ENCODE data around the gene SLC25A19.

Gene SLC25A19

GRCh38 chr17:75241502-75241901 is 47.7 kb downstream of the SLC25A19 start:
- DNase-seq (ENCODE audit: low read depth) = no peak

GRCh38 chr17:75241143-75241430 is 48.1 kb downstream of the SLC25A19 start:
- no peak for DNase-seq (ENCODE audit: low read depth)

- no peak for DNase-seq (ENCODE audit: low read depth)
Measured at GRCh38 chr17:75240394-75241142, 48.7 kb downstream of the SLC25A19 start.

- no peak for DNase-seq (ENCODE audit: low read depth)
Measured at GRCh38 chr17:75239778-75240393, 49.3 kb downstream of the SLC25A19 start.

GRCh38 chr17:75239214-75239613 is 50.0 kb downstream of the SLC25A19 start:
- DNase-seq (ENCODE audit: low read depth) = no peak

GRCh38 chr17:75238684-75239191 is 50.5 kb downstream of the SLC25A19 start:
- no peak for DNase-seq (ENCODE audit: low read depth)

- DNase-seq (ENCODE audit: low read depth) = no peak
Measured at GRCh38 chr17:75238020-75238580, 51.1 kb downstream of the SLC25A19 start.

- DNase-seq (ENCODE audit: low read depth) = no peak
Measured at GRCh38 chr17:75237100-75238014, 51.9 kb downstream of the SLC25A19 start.

GRCh38 chr17:75232786-75233185 is 56.4 kb downstream of the SLC25A19 start:
- no peak for DNase-seq (ENCODE audit: low read depth)

GRCh38 chr17:75231741-75232464 is 57.3 kb downstream of the SLC25A19 start:
- DNase-seq (ENCODE audit: low read depth) = no peak

- no peak for DNase-seq (ENCODE audit: low read depth)
Measured at GRCh38 chr17:75231071-75231470, 58.2 kb downstream of the SLC25A19 start.

GRCh38 chr17:75228847-75229246 is 60.4 kb downstream of the SLC25A19 start:
- DNase-seq (ENCODE audit: low read depth) = no peak

GRCh38 chr17:75228305-75228704 is 60.9 kb downstream of the SLC25A19 start:
- DNase-seq (ENCODE audit: low read depth) = no peak

- no peak for DNase-seq (ENCODE audit: low read depth)
Measured at GRCh38 chr17:75227729-75228128, 61.5 kb downstream of the SLC25A19 start.

GRCh38 chr17:75225016-75225415 is 64.2 kb downstream of the SLC25A19 start:
- DNase-seq (ENCODE audit: low read depth) = no peak

Data from GM04504 (cell line).